OCI-LY7 (cell line): ENCODE results near the gene FBXO7.

ENCODE experiments used
- EZH2phosphoT487 ChIP-seq: fragments of 200-600 bp; sonication (generic); IDR thresholded peaks from 2 replicates; pipeline ENCODE4 v1.6.1; 2018; ENCODE audit warnings: low read depth, borderline replicate concordance, mild to moderate bottlenecking, mixed run types, antibody characterized with exemption, low read length, moderate library complexity, mixed read lengths
- TF ChIP-seq, protein P1 (sequence below): fragments of 200-600 bp; sonication (generic); conservative IDR thresholded peaks from 2 replicates; pipeline ENCODE4 v1.5.1; 2014; ENCODE audit warnings: mild to moderate bottlenecking, antibody characterized with exemption, low read length, moderate library complexity, mixed read lengths

DNA sequence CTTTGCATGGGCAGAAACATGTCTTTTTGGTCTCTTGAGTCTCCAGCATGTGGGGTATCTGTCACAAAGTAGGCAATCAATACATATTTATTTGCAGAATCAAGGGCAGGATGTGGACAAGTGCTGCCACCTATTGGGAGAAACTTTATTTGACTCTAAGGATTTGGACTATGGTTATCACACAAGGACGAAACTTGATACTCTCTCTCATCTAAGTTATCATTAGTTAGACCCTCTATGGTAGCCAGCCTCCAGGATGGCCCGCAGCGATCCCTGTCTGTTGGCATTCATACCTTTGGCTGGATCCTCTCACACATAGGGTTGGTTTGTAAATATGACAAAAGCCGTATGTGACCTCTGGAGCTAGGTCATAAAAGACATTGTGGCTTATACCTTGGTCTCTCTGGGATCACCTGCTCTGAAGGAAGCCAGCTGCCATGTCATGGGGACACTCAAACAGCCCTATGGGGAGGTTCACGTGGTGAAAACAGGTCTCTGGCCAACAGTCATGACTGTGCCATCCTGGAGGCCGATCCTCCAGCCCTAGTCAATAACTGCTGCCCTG, 1.1 kb upstream of the FBXO7 start:
- TF ChIP-seq, protein P1, sequence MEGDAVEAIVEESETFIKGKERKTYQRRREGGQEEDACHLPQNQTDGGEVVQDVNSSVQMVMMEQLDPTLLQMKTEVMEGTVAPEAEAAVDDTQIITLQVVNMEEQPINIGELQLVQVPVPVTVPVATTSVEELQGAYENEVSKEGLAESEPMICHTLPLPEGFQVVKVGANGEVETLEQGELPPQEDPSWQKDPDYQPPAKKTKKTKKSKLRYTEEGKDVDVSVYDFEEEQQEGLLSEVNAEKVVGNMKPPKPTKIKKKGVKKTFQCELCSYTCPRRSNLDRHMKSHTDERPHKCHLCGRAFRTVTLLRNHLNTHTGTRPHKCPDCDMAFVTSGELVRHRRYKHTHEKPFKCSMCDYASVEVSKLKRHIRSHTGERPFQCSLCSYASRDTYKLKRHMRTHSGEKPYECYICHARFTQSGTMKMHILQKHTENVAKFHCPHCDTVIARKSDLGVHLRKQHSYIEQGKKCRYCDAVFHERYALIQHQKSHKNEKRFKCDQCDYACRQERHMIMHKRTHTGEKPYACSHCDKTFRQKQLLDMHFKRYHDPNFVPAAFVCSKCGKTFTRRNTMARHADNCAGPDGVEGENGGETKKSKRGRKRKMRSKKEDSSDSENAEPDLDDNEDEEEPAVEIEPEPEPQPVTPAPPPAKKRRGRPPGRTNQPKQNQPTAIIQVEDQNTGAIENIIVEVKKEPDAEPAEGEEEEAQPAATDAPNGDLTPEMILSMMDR, result peak; percentile 91
- no peak for TF ChIP-seq EZH2phosphoT487
